Adipocyte (in vitro differentiated cells): Measurements from ENCODE around the gene TNFSF8.
A peak's percentile ranks its signal among the peaks of the same experiment; 100 is the strongest.

Source experiments
- DNase-seq: peaks from one replicate; pipeline ENCODE4 v3.0.0-alpha.2; 2015; ENCODE audit warnings: low read depth
- H3K27me3 ChIP-seq: replicated peaks from 2 replicates; pipeline ENCODE4 v1.7.0; 2013; ENCODE audit warnings: mild to moderate bottlenecking, low read length, moderate library complexity; ENCODE audit not compliant: control insufficient read depth, insufficient read depth
- H3K36me3 ChIP-seq: 2 replicates; pipeline ENCODE4 v1.7.0; 2013; ENCODE audit warnings: low read length, mild to moderate bottlenecking, moderate library complexity; ENCODE audit not compliant: control insufficient read depth, insufficient read depth, severe bottlenecking
- H3K4me1 ChIP-seq: 2 replicates; pipeline ENCODE4 v1.7.0; 2013; ENCODE audit warnings: mild to moderate bottlenecking, low read length, moderate library complexity; ENCODE audit not compliant: control insufficient read depth, insufficient read depth
- H3K4me3 ChIP-seq: 2 replicates; pipeline ENCODE4 v1.7.0; 2013; ENCODE audit warnings: mild to moderate bottlenecking, low read length, moderate library complexity
- H3K9ac ChIP-seq: 2 replicates; pipeline ENCODE4 v1.7.0; 2013; ENCODE audit warnings: mild to moderate bottlenecking, low read length, moderate library complexity
- H3K9me3 ChIP-seq: 2 replicates; pipeline ENCODE4 v1.7.0; 2013; ENCODE audit warnings: mild to moderate bottlenecking, low read length, moderate library complexity; ENCODE audit not compliant: control insufficient read depth

Gene TNFSF8, protein sequence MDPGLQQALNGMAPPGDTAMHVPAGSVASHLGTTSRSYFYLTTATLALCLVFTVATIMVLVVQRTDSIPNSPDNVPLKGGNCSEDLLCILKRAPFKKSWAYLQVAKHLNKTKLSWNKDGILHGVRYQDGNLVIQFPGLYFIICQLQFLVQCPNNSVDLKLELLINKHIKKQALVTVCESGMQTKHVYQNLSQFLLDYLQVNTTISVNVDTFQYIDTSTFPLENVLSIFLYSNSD

DNA sequence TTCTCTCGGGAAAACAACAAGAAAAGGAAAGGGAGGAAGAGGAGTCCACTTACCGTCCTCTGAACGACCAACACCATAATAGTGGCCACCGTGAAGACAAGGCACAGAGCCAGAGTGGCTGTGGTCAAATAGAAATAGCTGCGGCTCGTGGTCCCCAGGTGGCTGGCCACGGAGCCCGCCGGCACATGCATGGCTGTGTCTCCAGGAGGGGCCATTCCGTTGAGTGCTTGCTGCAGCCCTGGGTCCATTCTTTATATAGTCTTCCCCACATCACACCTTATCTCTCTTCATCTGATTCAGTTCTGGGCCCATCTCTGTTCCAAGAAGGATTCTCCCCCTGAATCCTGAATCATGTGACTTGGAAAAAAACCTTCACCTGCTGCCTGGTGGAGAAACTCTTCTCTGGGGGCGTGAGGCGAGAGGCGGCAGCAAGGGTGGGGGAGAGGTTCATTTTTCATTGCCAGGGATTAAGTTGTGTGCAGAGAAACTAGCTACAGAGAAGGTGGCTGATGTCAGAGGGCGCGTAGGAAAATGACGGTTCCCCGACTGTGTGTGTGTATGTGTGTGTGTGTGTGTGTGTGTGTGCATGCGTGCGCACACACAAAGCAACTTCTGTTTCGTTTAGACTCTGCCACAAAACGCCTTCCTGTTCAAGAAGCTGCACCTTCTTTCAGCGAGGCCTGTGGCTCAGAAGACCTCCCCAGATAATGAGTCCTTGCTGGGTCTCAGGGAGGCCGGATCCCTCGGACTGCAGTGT lies at the start of gene TNFSF8:
TNFSF8 (minus strand) TSS at position 536 of the 757 bp plus-strand sequence; CDS start at position 248, 288 bp downstream.
- Histone ChIP-seq H3K27me3 (peaks cover 22% of the 10 kb centered on the region), H3K4me3 (no peak within 1 kb of the TSS), H3K4me1 (peaks cover 5% of the 10 kb centered on the region), H3K9ac (no peak within 1 kb of the TSS), H3K36me3 (no peaks in the 10 kb centered on the region), H3K9me3 (no peaks in the 10 kb centered on the region)
- no peak for DNase-seq

DNA sequence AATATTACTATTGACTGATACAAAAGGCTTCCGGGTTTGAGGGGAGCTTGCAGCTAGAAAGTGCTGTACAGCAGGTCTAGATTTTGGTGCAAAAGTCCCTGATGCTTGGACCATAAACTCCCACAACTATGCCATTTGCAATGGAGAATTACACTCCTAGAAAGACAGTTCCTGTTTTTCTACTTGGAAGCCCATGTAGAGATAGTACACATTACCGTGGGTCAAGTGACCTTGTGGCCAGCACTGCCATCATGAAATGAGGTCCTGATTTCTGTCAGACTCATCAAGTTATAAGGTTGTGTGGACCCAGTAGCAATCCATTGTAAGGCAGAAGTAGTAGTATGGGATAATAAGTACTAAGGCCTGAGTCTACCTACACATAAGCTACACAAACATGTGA lies 42.8 kb upstream of the TNFSF8 start:
- Histone ChIP-seq H3K9me3 (no peaks in the 10 kb centered on the region), H3K36me3 (no peaks in the 10 kb centered on the region), H3K4me3 (no peak overlapping the region), H3K4me1 (peaks cover 11% of the 10 kb centered on the region), H3K9ac (no peak overlapping the region), H3K27me3 (peaks cover 5% of the 10 kb centered on the region)
- no peak for DNase-seq

DNA sequence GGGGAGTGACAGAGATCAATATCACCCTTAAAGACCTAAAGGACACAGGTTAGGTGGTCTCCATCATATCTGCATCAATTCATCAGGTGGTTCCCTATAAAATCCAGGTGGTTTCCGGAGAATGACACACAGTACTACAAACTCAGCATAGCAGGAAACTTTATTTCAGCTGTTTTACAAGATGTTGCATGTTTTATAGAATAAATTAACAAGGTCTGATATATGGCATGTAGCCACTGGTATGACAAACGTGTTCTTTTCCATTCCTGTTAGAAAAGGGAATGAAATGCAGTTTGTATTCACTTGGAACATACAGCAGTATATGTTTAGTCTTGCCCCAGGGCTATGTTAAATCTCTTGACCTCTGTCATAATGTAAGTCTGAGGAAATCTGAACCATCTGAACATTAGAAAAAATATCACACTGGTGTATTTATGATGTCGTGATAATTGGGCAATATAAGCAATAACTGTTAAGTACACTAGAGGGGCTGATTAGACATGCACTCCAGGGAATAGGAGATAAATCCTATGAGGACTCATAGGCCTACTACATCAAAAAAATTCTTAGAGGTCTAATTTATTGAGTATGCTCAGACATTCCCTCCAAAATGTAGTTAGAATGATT lies 42.2 kb upstream of the TNFSF8 start:
- no peaks in the 10 kb centered on the region for H3K36me3 ChIP-seq
- DNase-seq, result peak; percentile 23
- H3K4me3 ChIP-seq, result no peak overlapping the region
- peaks cover 1% of the 10 kb centered on the region for H3K27me3 ChIP-seq
- no peak overlapping the region for H3K9ac ChIP-seq
- H3K9me3 ChIP-seq, result no peaks in the 10 kb centered on the region
- peaks cover 12% of the 10 kb centered on the region for H3K4me1 ChIP-seq

DNA sequence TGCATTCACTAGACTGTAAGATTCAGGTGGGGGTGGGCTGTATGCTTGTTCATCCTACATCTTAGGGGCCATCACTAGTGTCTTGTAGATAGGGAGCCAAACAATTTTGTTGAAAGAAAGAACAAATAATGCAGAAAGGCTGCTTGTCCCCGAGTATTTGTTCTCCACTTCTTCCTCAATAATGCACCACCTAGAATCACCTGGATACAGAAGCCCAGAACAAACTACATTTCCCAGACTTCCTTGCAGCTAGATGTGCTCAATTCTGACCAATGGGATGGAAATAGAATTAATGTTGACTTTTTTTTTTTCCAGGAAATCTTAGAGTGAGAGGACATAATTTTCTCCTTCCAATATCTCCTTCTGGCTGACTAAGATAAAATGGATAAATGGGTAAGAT lies 38.9 kb upstream of the TNFSF8 start:
- no peaks in the 10 kb centered on the region for H3K36me3 ChIP-seq
- no peak for DNase-seq
- no peak overlapping the region for H3K9ac ChIP-seq
- no peak overlapping the region for H3K4me3 ChIP-seq
- H3K4me1 ChIP-seq, result peaks cover 12% of the 10 kb centered on the region
- H3K9me3 ChIP-seq, result peaks cover 4% of the 10 kb centered on the region
- no peaks in the 10 kb centered on the region for H3K27me3 ChIP-seq

DNA sequence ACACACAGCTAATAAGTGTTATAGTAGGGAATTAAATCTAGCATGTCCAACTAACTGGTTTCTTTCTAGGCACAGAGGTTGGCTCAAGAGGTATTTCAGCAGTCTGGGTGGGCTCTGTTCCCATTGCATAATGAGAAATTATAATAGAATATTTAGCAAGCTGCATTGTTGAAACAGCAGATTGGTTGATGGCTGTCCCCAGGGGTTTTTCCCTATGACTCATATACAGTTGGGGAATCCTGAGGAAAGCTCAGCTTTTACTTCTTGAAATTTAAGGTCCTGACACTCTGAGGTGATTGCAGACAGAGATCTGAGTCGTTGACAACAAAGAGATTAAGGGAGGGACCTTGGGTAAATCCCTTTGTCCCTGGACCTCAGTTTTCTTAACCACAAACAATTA lies 38.3 kb upstream of the TNFSF8 start:
- Histone ChIP-seq H3K4me3 (no peak overlapping the region), H3K9me3 (peaks cover 10% of the 10 kb centered on the region), H3K27me3 (no peaks in the 10 kb centered on the region), H3K4me1 (peaks cover 12% of the 10 kb centered on the region), H3K36me3 (no peaks in the 10 kb centered on the region), H3K9ac (no peak overlapping the region)
- peak; percentile 80 for DNase-seq

DNA sequence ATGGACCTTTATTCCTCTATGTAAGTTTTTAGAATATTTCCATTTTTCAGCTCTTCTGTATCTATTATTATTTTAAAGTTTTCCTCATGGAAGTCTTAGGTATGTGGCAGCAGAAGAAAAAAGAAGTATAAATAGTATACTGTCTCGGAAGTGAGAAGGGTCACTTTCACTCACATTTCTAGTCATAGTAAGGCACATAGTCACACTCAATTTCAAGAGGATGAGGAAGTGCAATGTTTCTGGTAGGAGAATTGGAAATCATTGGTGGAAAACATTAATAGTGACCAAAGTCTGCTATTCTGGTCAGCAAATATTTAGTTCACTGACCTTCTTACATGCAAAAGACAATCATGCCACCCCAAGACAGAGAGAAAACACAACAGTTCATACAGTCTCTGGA lies 35.2 kb upstream of the TNFSF8 start:
- Histone ChIP-seq H3K9ac (no peak overlapping the region), H3K4me1 (peaks cover 12% of the 10 kb centered on the region), H3K9me3 (peaks cover 34% of the 10 kb centered on the region), H3K4me3 (no peak overlapping the region), H3K27me3 (no peaks in the 10 kb centered on the region), H3K36me3 (no peaks in the 10 kb centered on the region)
- DNase-seq, result no peak

DNA sequence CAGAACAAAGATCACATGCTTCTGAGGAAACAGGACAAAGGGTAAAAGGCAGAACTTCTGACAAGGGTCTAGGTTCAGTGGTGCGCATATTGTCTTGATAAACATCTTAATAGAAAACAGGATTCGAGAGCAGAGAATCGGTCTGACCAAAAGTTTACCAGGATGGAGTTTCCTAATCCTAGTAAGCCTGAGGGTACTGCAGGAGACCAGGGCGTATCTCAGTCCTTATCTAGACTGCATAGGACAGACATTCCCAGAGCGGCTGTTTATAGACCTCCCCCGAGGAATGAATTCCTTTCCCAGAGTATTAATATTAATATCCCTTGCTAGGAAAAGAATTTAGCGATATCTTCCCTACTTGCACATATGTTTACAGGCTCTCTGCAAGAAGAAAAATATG lies 32.4 kb upstream of the TNFSF8 start:
- peaks cover 10% of the 10 kb centered on the region for H3K4me1 ChIP-seq
- H3K9me3 ChIP-seq, result peaks cover 40% of the 10 kb centered on the region
- H3K4me3 ChIP-seq, result no peak overlapping the region
- no peak for DNase-seq
- H3K9ac ChIP-seq, result no peak overlapping the region
- no peaks in the 10 kb centered on the region for H3K36me3 ChIP-seq
- H3K27me3 ChIP-seq, result no peaks in the 10 kb centered on the region

DNA sequence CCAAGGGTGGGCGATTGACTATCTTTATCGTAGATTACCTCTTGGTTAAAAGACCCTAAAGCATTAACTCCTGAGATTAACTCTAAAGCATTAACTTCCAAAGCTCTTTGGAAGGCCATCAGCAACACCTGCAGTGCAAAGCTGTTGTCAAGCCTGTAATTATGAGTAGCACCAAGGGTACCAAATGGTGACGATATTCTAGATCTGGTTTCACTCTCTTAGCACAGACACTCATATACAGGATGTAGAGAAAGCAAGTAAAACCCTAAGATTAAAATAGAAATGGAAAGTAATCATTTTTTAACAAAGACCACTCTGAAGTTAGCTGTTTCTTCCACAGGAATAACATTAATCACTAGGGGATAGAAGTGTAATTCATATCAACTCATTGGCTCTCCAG lies 29.9 kb upstream of the TNFSF8 start:
- H3K4me3 ChIP-seq, result no peak overlapping the region
- no peaks in the 10 kb centered on the region for H3K27me3 ChIP-seq
- peaks cover 36% of the 10 kb centered on the region for H3K9me3 ChIP-seq
- peaks cover 13% of the 10 kb centered on the region for H3K4me1 ChIP-seq
- no peak for DNase-seq
- H3K36me3 ChIP-seq, result no peaks in the 10 kb centered on the region
- no peak overlapping the region for H3K9ac ChIP-seq

DNA sequence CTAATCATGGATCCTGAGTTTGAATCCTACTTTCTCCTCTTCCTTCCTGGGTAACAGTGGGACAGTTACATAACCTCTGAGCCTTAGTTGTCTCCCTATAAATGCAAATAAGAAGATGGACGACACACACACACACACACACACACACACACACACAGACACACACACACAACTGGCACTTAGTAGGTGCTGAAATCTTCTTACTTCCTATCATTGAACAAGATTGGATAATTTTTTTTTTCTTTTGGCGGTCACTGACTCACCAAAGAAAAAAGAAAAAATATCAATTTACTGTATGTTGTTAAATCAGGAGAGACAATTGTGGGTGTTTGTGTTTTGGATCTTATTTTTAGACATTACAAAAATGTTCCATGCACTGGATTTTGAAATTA lies 28.4 kb upstream of the TNFSF8 start:
- Histone ChIP-seq H3K27me3 (no peaks in the 10 kb centered on the region), H3K36me3 (no peaks in the 10 kb centered on the region), H3K4me3 (no peak overlapping the region), H3K4me1 (peaks cover 27% of the 10 kb centered on the region), H3K9me3 (peaks cover 32% of the 10 kb centered on the region), H3K9ac (no peak overlapping the region)
- DNase-seq, result no peak

DNA sequence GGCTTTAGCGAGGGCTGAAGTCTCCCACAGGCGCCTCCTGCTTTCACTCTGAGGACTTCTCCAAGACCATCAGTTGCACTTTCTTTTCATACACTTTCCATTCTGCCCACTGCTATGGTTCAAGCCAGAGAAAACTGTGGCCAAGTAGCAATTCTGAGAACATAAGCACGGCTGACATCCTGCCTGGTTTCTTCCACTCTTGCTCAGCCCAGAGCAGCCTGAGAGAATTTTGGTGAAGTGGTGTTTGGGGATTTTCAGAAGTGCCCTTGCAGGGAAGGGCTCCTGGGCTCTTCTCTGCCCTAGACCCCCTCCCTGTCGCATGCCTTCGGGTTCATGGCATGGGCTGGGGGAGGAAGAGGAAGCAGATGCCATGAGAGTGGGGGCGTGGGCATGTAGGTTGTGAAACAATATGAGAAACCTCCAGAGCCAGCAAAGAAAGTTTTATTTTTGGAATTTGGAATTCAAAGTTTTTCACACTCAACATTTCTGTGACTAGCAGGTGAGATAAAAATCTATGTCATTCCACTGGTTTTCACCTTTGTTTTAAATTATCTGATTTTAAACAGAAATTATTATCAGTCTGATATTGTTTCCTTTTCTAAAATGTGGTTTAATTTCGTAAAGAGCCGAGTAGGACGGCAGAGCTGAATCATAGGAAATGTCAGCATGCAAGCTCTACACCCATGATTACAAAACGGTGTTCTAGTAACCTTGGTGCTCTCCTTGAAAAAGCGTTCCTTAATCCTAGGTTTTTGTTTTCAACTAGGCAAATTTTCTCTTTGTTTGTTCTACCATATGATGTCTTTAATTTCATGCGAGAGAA lies 27.8 kb upstream of the TNFSF8 start:
- H3K9ac ChIP-seq, result no peak overlapping the region
- H3K4me3 ChIP-seq, result no peak overlapping the region
- peaks cover 25% of the 10 kb centered on the region for H3K9me3 ChIP-seq
- H3K27me3 ChIP-seq, result no peaks in the 10 kb centered on the region
- DNase-seq, result no peak
- no peaks in the 10 kb centered on the region for H3K36me3 ChIP-seq
- peaks cover 33% of the 10 kb centered on the region for H3K4me1 ChIP-seq

DNA sequence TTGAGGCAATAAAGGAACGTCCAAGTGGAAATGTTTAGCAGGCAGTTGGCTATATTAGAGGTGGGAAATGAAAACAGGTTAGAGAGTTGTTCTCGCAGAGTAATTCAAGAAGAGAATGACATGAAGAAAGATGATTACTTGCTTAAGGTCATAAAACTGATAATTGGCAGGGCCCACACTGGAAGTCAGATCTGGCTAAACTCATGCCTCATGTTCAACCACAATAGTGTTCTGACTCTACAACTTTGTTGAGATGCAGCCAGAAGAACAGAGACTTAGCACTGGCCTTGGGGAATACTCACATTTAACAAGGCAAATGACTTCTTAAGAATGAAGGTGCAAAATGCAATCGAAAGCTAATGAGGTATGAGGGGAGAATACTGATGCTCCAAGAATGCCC lies 27.2 kb upstream of the TNFSF8 start:
- no peak for DNase-seq
- H3K9me3 ChIP-seq, result peaks cover 19% of the 10 kb centered on the region
- no peaks in the 10 kb centered on the region for H3K27me3 ChIP-seq
- no peak overlapping the region for H3K4me3 ChIP-seq
- peaks cover 37% of the 10 kb centered on the region for H3K4me1 ChIP-seq
- H3K36me3 ChIP-seq, result no peaks in the 10 kb centered on the region
- H3K9ac ChIP-seq, result no peak overlapping the region
